ENCODE data around the gene LNX2.

LNX2 gene

DNA sequence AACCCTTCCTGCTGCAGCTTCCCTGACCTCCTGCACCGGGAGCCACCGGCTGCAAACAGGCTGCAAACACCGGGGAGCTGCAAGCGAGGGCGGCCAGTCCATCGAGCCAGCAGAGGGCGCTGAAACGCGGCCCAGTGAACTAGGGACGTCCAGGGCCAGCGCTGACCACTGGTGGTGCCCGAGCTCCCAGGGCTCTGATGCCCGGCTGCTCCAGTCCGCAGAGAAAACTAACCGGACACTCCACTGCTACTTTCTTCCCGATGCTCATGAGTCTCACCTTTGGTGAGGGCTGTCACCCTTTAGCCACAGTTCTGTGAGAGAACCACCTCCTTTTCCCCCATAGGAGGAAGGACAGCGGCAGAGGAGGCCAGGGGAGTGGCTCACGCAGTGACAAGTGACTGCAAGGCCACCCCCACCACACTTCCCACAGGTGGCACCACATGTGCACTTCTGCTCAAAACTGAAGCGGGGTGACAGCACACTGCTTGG lies 87.1 kb downstream of the LNX2 start:
- TF ChIP-seq TAF1 (IDR thresholded peaks at IDR 0.05; ENCODE audit: borderline replicate concordance, insufficient read depth, low read length) = no peak
- peak; percentile 54 for TF ChIP-seq FOXP2 (optimal IDR thresholded peaks at IDR 0.05; ENCODE audit: borderline replicate concordance, extremely low read depth, extremely low read length, insufficient read depth)

DNA sequence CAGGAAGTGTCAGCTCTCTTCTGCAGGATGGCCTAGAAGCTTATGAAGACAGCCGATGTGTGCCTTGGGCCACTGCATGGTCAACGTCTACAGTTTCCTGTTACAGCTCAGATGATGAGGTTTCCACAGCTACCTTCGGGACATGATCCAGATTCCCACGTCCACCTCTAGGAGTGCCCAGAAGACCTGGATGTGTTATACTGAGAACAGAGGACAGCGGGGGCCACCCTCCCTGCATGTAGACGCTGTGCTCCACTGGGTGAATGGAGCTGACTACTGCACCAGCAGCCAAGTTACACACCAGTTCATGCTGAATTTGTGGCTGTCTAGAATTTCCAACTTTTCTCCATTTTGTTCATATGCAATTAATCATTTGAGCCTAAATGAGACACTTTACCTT lies 91.4 kb downstream of the LNX2 start:
- TF ChIP-seq TAF1 (IDR thresholded peaks at IDR 0.05; ENCODE audit: borderline replicate concordance, insufficient read depth, low read length) = no peak
- TF ChIP-seq SIN3A (IDR thresholded peaks at IDR 0.05; ENCODE audit: borderline replicate concordance, insufficient read depth, low read length) = no peak
- TF ChIP-seq, protein P1, sequence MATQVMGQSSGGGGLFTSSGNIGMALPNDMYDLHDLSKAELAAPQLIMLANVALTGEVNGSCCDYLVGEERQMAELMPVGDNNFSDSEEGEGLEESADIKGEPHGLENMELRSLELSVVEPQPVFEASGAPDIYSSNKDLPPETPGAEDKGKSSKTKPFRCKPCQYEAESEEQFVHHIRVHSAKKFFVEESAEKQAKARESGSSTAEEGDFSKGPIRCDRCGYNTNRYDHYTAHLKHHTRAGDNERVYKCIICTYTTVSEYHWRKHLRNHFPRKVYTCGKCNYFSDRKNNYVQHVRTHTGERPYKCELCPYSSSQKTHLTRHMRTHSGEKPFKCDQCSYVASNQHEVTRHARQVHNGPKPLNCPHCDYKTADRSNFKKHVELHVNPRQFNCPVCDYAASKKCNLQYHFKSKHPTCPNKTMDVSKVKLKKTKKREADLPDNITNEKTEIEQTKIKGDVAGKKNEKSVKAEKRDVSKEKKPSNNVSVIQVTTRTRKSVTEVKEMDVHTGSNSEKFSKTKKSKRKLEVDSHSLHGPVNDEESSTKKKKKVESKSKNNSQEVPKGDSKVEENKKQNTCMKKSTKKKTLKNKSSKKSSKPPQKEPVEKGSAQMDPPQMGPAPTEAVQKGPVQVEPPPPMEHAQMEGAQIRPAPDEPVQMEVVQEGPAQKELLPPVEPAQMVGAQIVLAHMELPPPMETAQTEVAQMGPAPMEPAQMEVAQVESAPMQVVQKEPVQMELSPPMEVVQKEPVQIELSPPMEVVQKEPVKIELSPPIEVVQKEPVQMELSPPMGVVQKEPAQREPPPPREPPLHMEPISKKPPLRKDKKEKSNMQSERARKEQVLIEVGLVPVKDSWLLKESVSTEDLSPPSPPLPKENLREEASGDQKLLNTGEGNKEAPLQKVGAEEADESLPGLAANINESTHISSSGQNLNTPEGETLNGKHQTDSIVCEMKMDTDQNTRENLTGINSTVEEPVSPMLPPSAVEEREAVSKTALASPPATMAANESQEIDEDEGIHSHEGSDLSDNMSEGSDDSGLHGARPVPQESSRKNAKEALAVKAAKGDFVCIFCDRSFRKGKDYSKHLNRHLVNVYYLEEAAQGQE (IDR thresholded peaks at IDR 0.05; ENCODE audit: insufficient read depth in 1 of 2, low read depth in 2 of 2, low read length in 2 of 2) = no peak
- no peak for TF ChIP-seq FOXP2 (optimal IDR thresholded peaks at IDR 0.05; ENCODE audit: borderline replicate concordance, extremely low read depth, extremely low read length, insufficient read depth)

DNA sequence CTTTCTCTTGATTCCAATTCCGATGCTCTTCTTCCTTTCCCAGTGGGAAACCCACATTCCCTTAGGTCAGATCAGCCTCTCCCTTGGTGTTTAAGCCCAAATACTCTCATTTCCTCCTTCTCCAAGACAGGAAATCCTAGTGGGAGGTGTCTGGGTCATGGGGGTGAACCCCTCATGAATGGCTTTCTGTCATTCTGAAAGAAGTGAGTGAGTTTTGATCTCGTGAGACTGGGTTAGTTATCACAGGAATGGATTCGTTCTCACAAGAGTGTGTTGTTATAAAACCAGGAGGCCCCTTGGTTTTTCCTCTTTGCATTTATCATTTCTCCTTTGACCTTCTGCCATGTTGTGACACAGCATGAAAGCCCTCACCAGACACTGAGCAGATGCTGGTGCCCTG lies 93.8 kb downstream of the LNX2 start:
- no peak for TF ChIP-seq POLR2AphosphoS5 (IDR thresholded peaks at IDR 0.05; ENCODE audit: low read depth, low read length)
- no peak for TF ChIP-seq FOXP2 (optimal IDR thresholded peaks at IDR 0.05; ENCODE audit: borderline replicate concordance, extremely low read depth, extremely low read length, insufficient read depth)
- TF ChIP-seq SIN3A (IDR thresholded peaks at IDR 0.05; ENCODE audit: borderline replicate concordance, insufficient read depth, low read length) = no peak
- TF ChIP-seq, protein P1 (IDR thresholded peaks at IDR 0.05; ENCODE audit: insufficient read depth in 1 of 2, low read depth in 2 of 2, low read length in 2 of 2) = no peak
- no peak for TF ChIP-seq TAF1 (IDR thresholded peaks at IDR 0.05; ENCODE audit: borderline replicate concordance, insufficient read depth, low read length)

DNA sequence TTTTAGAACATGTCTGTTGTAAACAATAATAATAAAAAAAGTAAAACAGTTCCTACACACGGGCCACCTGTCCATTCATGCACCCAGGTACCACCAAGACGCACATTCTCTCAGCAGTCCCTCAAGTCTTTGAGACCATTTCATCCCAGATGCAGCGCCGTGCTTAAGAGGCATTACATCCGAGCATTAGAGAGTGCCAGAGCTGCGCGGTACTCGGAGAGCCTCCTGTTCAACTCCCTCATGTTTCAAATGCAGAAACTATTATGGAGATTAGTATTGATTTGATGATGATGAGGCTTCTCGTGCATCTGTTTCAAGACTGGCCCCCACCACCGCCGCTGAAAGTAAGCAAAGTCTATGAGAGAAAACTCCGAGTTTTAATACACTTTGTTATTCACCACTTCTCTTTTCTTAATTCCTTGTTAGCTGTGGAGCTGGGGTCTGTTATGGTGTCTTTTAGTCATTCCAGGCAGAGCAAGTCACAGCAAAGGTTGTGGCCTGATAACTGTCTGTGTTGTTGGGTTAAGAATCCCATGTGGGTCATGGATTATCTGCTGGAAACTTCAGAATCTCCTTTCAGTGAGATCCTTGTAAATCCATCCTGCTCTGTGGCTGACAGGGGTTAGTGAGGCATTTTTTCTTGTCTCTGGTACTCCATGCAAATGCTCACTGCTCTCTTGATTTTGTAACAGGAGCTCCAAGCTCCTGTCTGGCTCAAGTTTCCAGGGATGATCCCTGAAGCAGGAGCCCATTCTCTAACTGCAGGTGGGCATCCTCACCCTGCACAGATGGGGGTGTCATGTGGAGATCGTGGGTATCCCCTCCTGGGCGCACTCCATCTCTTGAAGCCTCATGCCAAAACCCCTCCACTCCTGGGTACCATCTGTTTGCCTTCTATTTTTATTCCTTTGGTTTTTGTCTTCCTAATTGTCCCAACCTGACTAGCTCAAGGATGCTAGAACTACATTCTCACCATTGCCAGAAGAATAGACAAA lies 95.1 kb downstream of the LNX2 start:
- no peak for TF ChIP-seq TAF1 (IDR thresholded peaks at IDR 0.05; ENCODE audit: borderline replicate concordance, insufficient read depth, low read length)
- no peak for TF ChIP-seq POLR2AphosphoS5 (IDR thresholded peaks at IDR 0.05; ENCODE audit: low read depth, low read length)
- TF ChIP-seq SIN3A (IDR thresholded peaks at IDR 0.05; ENCODE audit: borderline replicate concordance, insufficient read depth, low read length) = no peak
- TF ChIP-seq, protein P1 (IDR thresholded peaks at IDR 0.05; ENCODE audit: insufficient read depth in 1 of 2, low read depth in 2 of 2, low read length in 2 of 2) = no peak
- no peak for TF ChIP-seq FOXP2 (optimal IDR thresholded peaks at IDR 0.05; ENCODE audit: borderline replicate concordance, extremely low read depth, extremely low read length, insufficient read depth)

DNA sequence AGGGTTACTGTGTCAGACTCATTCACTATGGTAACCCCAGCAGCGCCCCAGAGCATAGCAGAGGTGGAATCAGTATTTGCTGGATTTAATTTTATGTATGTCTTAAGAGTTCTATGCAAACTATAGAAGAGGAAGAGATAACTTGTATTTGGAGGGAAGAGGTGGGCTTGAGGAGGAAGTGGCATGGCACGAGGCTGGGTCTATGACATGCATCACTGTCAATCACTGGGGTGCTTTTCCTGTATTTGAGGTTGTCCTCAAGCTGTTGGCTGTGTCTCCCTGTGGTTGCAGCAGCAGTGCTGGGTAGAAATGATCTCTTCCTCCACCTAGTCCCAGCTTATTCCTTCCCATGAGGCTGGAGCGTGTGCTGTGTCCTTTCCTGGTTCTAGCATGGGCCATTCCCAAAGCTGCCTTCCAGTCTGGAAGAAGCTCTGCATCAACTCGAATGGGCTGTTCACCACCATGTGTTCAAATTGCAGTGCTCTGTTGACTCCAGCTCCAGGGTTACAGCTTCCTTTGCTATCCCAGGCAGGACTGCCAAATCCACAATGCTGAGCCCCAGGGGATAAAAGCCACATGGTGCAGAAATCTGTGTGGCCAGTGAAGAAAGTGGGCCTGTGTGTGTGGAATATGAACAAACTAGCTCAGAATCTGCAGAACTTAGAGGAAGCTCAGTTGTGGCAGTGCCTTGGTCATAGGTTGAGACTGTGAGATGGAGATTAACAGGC lies 96.8 kb downstream of the LNX2 start:
- TF ChIP-seq TAF1 (IDR thresholded peaks at IDR 0.05; ENCODE audit: borderline replicate concordance, insufficient read depth, low read length) (no peak), POLR2AphosphoS5 (IDR thresholded peaks at IDR 0.05; ENCODE audit: low read depth, low read length) (no peak), SIN3A (IDR thresholded peaks at IDR 0.05; ENCODE audit: borderline replicate concordance, insufficient read depth, low read length) (no peak), FOXP2 (optimal IDR thresholded peaks at IDR 0.05; ENCODE audit: borderline replicate concordance, extremely low read depth, extremely low read length, insufficient read depth) (no peak)
